ENCODE results near the gene PCDHGB1.

PCDHGB1 gene

DNA sequence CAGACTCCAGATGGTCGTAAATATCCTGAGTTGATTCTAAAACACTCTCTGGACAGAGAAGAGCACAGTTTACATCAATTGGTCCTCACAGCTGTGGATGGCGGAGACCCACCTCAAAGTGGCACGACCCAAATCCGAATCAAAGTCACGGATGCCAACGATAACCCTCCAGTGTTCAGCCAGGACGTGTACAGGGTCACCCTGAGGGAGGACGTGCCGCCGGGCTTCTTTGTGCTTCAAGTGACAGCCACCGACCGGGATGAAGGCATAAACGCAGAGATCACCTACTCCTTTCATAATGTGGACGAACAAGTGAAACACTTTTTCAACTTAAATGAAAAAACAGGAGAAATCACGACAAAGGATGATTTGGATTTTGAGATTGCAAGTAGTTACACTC, 10.8 kb downstream of the PCDHGB1 start:
- in situ Hi-C loops (cut with HindIII; ENCODE audit: low sequenced_read_pairs) = no loop called here
- no peak for TF ChIP-seq CTCF (IDR thresholded peaks at IDR 0.05; ENCODE audit: low read depth, low read length, missing control alignments)
- DNase-seq (ENCODE audit: low read depth) = no peak
- no peak overlapping the region for H3K4me3 ChIP-seq (ENCODE audit: low read depth, low read length)

DNA sequence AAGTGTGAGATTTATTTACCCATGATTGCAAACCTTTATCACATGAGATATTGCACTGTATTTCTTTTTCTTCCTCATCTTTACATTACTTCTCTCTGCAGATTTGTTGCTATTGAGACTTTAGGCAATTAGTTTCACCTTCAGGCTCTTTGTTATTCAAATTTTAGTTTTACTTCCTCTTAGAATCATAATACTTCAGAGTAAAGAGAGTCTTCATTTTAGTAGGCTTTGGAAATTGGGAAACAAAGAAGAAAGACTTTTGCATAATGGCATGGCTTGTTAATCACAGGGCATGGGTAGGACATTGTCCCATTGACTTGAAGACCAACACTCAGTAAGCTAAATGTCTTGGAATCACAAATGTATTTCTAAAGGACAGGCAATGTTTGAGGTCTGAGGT, 12.8 kb downstream of the PCDHGB1 start:
- in situ Hi-C loops (cut with HindIII; ENCODE audit: low sequenced_read_pairs) = no loop called here
- DNase-seq (ENCODE audit: low read depth) = no peak
- H3K4me3 ChIP-seq (ENCODE audit: low read depth, low read length) = no peak overlapping the region
- TF ChIP-seq CTCF (IDR thresholded peaks at IDR 0.05; ENCODE audit: low read depth, low read length, missing control alignments) = no peak

- peak within 1 kb of the TSS; percentile 20 for H3K4me3 ChIP-seq (ENCODE audit: low read depth, low read length)
- in situ Hi-C loops (cut with HindIII; ENCODE audit: low sequenced_read_pairs) = no loop called here
- no peak for DNase-seq (ENCODE audit: low read depth)
- TF ChIP-seq CTCF (IDR thresholded peaks at IDR 0.05; ENCODE audit: low read depth, low read length, missing control alignments) = peak; percentile 12
Measured at GRCh38 chr5:141363952-141364660, 14.2 kb downstream of the PCDHGB1 start, which contains the start of gene PCDHGA5. Gene PCDHGA5, plus strand, starts transcription at chr5:141364162. Its CDS starts 169 bp downstream, at chr5:141364331.

DNA sequence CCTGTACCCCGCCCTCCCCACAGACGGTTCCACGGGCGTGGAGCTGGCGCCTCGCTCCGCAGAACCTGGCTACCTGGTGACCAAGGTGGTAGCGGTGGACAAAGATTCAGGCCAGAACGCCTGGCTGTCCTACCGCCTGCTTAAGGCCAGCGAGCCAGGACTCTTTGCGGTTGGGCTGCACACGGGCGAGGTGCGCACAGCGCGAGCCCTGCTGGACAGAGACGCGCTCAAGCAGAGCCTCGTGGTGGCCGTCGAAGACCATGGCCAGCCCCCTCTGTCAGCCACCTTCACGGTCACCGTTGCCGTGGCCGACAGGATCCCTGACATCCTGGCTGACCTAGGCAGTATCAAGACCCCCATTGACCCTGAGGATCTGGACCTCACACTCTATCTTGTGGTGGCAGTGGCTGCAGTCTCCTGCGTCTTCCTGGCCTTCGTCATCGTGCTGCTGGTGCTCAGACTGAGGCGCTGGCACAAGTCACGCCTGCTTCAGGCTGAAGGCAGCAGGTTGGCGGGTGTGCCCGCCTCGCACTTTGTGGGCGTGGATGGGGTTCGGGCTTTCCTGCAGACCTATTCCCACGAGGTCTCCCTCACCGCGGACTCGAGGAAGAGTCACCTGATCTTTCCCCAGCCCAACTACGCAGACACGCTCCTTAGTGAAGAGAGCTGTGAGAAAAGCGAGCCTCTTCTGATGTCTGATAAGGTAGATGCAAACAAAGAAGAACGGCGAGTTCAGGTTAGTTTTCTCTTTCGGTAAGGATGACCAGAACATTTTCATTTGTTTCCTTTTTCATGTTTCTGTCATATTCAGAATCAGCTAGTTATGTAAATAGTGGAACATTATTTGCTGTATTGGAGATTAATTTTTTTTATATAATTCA, 16.4 kb downstream of the PCDHGB1 start:
- H3K4me3 ChIP-seq (ENCODE audit: low read depth, low read length) = no peak overlapping the region
- TF ChIP-seq CTCF (IDR thresholded peaks at IDR 0.05; ENCODE audit: low read depth, low read length, missing control alignments) = no peak
- in situ Hi-C loops (cut with HindIII; ENCODE audit: low sequenced_read_pairs) = no loop called here
- DNase-seq (ENCODE audit: low read depth) = no peak

DNA sequence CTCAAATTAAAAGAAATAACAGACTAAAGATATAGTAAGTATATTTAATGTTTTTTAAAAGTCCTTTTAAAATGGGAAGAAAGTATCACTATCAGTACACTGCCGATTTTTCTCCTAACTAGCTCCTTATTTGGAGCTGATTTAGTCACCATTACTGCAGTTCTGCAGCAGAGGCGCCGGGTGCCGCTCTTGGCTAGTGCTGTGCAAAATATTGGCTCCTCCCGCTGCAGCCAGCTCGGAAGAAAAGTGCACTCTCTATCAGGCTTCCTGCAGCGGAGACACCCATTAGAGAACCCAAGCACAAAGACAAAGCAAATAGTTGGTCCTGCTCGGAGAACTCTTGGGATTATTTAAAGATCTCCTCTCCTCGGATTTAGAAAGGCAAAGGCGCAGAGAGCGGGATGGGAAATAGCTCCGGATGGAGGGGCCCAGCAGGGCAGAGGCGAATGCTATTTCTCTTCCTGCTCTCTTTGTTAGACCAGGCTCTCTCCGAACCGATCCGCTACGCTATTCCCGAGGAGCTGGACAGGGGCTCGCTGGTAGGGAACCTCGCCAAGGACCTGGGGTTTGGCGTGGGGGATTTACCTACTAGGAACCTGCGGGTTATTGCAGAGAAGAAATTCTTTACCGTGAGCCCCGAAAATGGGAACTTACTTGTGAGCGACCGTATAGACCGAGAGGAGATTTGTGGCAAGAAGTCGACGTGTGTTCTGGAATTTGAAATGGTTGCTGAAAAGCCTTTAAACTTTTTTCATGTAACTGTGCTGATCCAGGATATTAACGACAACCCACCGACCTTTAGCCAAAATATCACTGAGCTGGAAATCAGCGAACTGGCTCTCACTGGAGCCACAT, 20.3 kb downstream of the PCDHGB1 start, which contains the start of gene PCDHGB3:
Gene PCDHGB3, plus strand, starts transcription at position 249 of the 855 bp plus-strand sequence. Its CDS starts 153 bp downstream, at position 402.
- in situ Hi-C loops (cut with HindIII; ENCODE audit: low sequenced_read_pairs) = no loop called here
- DNase-seq (ENCODE audit: low read depth) = no peak
- peak within 1 kb of the TSS; percentile 23 for H3K4me3 ChIP-seq (ENCODE audit: low read depth, low read length)
- TF ChIP-seq CTCF (IDR thresholded peaks at IDR 0.05; ENCODE audit: low read depth, low read length, missing control alignments) = peak; percentile 36
